Measurements from ENCODE around the gene UGT1A7.

DNA sequence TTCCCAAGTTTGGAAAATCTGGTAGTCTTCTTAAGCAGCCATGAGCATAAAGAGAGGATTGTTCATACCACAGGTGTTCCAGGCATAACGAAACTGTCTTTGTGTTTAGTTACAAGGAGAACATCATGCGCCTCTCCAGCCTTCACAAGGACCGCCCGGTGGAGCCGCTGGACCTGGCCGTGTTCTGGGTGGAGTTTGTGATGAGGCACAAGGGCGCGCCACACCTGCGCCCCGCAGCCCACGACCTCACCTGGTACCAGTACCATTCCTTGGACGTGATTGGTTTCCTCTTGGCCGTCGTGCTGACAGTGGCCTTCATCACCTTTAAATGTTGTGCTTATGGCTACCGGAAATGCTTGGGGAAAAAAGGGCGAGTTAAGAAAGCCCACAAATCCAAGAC lies 90.5 kb downstream of the UGT1A7 start:
- TF ChIP-seq, protein P1, sequence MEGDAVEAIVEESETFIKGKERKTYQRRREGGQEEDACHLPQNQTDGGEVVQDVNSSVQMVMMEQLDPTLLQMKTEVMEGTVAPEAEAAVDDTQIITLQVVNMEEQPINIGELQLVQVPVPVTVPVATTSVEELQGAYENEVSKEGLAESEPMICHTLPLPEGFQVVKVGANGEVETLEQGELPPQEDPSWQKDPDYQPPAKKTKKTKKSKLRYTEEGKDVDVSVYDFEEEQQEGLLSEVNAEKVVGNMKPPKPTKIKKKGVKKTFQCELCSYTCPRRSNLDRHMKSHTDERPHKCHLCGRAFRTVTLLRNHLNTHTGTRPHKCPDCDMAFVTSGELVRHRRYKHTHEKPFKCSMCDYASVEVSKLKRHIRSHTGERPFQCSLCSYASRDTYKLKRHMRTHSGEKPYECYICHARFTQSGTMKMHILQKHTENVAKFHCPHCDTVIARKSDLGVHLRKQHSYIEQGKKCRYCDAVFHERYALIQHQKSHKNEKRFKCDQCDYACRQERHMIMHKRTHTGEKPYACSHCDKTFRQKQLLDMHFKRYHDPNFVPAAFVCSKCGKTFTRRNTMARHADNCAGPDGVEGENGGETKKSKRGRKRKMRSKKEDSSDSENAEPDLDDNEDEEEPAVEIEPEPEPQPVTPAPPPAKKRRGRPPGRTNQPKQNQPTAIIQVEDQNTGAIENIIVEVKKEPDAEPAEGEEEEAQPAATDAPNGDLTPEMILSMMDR (IDR thresholded peaks at IDR 0.05) = no peak
- no peak for TF ChIP-seq POLR2A (IDR thresholded peaks at IDR 0.05)

All from prostate gland (tissue), 2 donors.